Astrocyte of the cerebellum (primary cell): ENCODE measurements around the gene HJV.

Source experiments
- DNase-seq: peaks from one replicate; pipeline ENCODE4 v3.0.0-alpha.2; 2011; ENCODE audit warnings: low read depth
- H3K4me3 ChIP-seq: 2 replicates; pipeline ENCODE4 v1.5.1; 2011; ENCODE audit warnings: mild to moderate bottlenecking, low read depth, low read length, moderate library complexity
- CTCF ChIP-seq: IDR thresholded peaks from 2 replicates; pipeline ENCODE4 v1.5.1; 2012; ENCODE audit warnings: low read length, low read depth, moderate library complexity, mild to moderate bottlenecking; ENCODE audit errors: missing control alignments
- in situ Hi-C: cut with HindIII; loops from 2 replicates; pipeline ENCODE4 v1.10.0; 2017; ENCODE audit warnings: low sequenced_read_pairs

The HJV gene

GRCh38 chr1:146001709-146002108 lies 19.8 kb downstream of the HJV start:
- in situ Hi-C loops = no loop called here
- no peak overlapping the region for H3K4me3 ChIP-seq
- no peak for DNase-seq
- no peak for TF ChIP-seq CTCF

GRCh38 chr1:145999321-146000024 lies 22.1 kb downstream of the HJV start:
- no peak for DNase-seq
- no peak overlapping the region for H3K4me3 ChIP-seq
- in situ Hi-C loops = no loop called here
- TF ChIP-seq CTCF = no peak

GRCh38 chr1:145997718-145998023 lies 23.9 kb downstream of the HJV start:
- in situ Hi-C loops = no loop called here
- DNase-seq = no peak
- peak overlapping the region; percentile 65 for H3K4me3 ChIP-seq
- TF ChIP-seq CTCF = peak; percentile 4

- DNase-seq = no peak
- H3K4me3 ChIP-seq = peak overlapping the region; percentile 65
- no peak for TF ChIP-seq CTCF
- in situ Hi-C loops = no loop called here
These were observed 24.4 kb downstream of the HJV start for GRCh38 chr1:145997016-145997717.

- H3K4me3 ChIP-seq = peak within 1 kb of the TSS; percentile 65
- no peak for TF ChIP-seq CTCF
- in situ Hi-C loops = no loop called here
- DNase-seq = peak; percentile 93
These were observed 25.0 kb downstream of the HJV start, which contains the start of gene TXNIP for GRCh38 chr1:145996433-145997015. TSS of gene TXNIP (minus strand) at chr1:145996579. CDS start at chr1:145996266, 313 bp downstream.

- in situ Hi-C loops = no loop called here
- H3K4me3 ChIP-seq = peak overlapping the region; percentile 65
- DNase-seq = no peak
- no peak for TF ChIP-seq CTCF
These were observed 25.5 kb downstream of the HJV start for GRCh38 chr1:145995964-145996432.
